IMR-90 (cell line): ENCODE data around the gene PIGH.

Experiments used
- CEBPB ChIP-seq: IDR thresholded peaks from 2 replicates; pipeline ENCODE4 v1.6.1; 2012; ENCODE audit warnings: low read depth, low read length, improper control_type of control experiment
- CTCF ChIP-seq: conservative IDR thresholded peaks from 2 replicates; pipeline ENCODE4 v1.5.1; 2012; ENCODE audit warnings: mild to moderate bottlenecking, low read depth, low read length, improper control_type of control experiment
- MAFK ChIP-seq: IDR thresholded peaks from 2 replicates; pipeline ENCODE4 v1.6.1; 2012; ENCODE audit warnings: low read depth, low read length, improper control_type of control experiment
- MAZ ChIP-seq: IDR thresholded peaks from 2 replicates; pipeline ENCODE4 v1.6.1; 2012; ENCODE audit warnings: low read depth, mild to moderate bottlenecking, low read length, improper control_type of control experiment, moderate library complexity, borderline replicate concordance
- POLR2A ChIP-seq: IDR thresholded peaks from 2 replicates; pipeline ENCODE4 v1.6.1; 2012; ENCODE audit warnings: mild to moderate bottlenecking, low read depth, low read length
- SMC3 ChIP-seq: fragments of 150-350 bp; IDR thresholded peaks from 2 replicates; pipeline ENCODE4 v1.6.1; 2016; ENCODE audit warnings: low read depth, mild to moderate bottlenecking, antibody characterized with exemption, low read length, moderate library complexity

DNA sequence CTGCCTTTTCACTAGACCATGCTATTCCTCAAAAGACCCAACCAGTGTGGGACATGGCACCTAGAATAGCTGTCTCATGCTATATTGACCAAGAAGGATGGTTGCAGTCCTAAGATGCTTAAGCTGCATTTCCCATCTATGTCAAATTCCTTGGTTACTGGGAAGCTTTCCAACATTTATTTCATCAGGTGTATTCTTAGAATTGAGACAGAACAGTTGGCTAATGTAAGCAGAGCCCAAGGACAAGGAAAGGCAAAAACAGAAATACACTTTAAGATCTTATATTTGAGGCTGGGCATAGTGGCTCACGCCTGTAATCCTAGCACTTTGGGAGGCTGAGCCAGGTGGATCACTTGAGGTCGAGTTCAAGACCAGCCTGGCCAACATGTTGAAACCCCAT, 44.4 kb upstream of the PIGH start:
- TF ChIP-seq POLR2A (no peak), CTCF (no peak), SMC3 (no peak), CEBPB (no peak), MAFK (no peak), MAZ (no peak)
